Left kidney (tissue), 8 donors: Measurements from ENCODE around the gene TMEM271. TPM values are rescaled to one million over a fixed set of nuclear protein-coding genes. Genes with fewer than 3 reads are reported as not detected.
A peak's percentile ranks its signal among the peaks of the same experiment; 100 is the strongest.

Experiments
- DNase-seq: peaks from one replicate; pipeline ENCODE4 v3.0.0-alpha.2; 2013
- long read RNA-seq, 8 donors: transcript quantifications; one replicate each; lab custom pipeline, GENCODE V29; 2026
- polyA plus RNA-seq: library from polyadenylated mRNA; unstranded; fragments of 120-200 nt; gene quantifications from one replicate; pipeline ENCODE4 v1.2.1, GENCODE V29; 2013; ENCODE audit not compliant: insufficient read length

TMEM271 gene, protein sequence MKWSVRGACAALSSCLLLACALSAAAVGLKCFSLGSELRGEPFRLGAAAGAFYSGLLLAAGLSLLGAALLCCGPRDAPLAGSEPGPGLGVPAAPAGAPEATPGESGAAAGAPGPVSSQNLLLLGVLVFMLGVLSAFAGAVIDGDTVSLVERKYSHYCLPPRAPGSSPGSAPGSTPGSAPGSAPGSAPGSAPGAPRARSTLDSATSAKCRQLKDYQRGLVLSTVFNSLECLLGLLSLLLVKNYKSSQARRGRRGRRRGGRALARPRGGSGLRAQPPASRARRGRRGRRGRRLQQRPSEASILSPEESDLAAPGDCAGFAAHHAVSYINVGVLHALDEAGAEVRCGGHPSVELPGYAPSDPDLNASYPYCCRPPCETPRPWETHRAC
- polyA plus RNA-seq, result not detected
- long read RNA-seq, donor 1, result 0 reads
- long read RNA-seq, donor 2, partial matches to known transcripts, result 0 of 1 reads
- long read RNA-seq, donor 2, other reads (novel, unspliced or antisense), result 0 of 1 reads
- long read RNA-seq, donor 3, result 0 reads
- long read RNA-seq, donor 4, result 0 reads
- long read RNA-seq, donor 5, result 0 reads
- long read RNA-seq, donor 6, result 0 reads
- long read RNA-seq, donor 7, result 0 reads
- long read RNA-seq, donor 8, result 0 reads

DNA sequence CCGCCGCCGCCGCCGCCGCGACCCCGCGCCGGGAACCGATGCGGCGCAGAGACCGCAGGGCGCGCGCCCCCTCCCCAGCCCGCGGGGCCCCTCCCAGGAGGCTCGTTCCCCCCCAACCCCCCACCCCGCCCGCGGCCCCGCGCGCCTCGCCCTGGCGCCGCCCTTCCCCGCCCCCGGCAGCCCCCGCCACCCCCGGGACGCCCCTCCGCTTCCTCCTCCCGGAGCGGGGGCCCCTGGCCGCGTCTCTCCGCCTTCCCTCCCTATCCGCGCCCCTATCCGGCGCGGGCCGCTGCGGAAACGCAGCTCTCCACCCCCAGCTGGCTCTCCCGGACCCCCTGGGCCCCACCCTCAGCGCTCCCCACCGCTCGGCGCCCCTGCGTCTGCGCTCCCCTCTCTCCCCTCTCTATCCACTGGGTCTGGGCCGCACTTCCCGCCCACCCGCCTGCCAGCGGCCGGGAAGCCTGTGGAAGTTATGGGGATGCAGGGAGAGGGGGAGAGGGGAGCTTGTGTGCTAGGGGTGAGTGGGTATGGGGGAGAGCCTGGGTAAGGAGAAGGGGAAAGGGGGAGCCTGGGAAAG lies at the start of gene TMEM271:
Gene TMEM271, minus strand, starts transcription at position 51 of the 577 bp plus-strand sequence. CDS start 233 bp downstream, outside the sequence.
- no peak for DNase-seq

DNA sequence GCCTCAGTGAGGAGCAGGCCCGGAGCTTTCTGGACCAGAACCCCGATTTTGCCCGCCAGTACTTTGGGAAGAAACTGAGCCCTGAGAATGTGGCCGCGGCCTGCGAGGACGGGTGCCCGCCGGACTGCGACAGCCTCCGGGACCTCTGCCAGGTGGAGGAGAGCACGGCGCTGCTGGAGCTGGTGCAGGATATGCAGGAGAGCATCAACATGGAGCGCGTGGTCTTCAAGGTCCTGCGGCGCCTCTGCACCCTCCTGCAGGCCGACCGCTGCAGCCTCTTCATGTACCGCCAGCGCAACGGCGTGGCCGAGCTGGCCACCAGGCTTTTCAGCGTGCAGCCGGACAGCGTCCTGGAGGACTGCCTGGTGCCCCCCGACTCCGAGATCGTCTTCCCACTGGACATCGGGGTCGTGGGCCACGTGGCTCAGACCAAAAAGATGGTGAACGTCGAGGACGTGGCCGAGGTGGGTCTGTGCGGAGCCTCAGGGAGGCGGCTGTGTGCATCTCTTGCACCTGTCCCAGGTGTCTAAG lies 49.6 kb upstream of the TMEM271 start:
- DNase-seq, result no peak

DNA sequence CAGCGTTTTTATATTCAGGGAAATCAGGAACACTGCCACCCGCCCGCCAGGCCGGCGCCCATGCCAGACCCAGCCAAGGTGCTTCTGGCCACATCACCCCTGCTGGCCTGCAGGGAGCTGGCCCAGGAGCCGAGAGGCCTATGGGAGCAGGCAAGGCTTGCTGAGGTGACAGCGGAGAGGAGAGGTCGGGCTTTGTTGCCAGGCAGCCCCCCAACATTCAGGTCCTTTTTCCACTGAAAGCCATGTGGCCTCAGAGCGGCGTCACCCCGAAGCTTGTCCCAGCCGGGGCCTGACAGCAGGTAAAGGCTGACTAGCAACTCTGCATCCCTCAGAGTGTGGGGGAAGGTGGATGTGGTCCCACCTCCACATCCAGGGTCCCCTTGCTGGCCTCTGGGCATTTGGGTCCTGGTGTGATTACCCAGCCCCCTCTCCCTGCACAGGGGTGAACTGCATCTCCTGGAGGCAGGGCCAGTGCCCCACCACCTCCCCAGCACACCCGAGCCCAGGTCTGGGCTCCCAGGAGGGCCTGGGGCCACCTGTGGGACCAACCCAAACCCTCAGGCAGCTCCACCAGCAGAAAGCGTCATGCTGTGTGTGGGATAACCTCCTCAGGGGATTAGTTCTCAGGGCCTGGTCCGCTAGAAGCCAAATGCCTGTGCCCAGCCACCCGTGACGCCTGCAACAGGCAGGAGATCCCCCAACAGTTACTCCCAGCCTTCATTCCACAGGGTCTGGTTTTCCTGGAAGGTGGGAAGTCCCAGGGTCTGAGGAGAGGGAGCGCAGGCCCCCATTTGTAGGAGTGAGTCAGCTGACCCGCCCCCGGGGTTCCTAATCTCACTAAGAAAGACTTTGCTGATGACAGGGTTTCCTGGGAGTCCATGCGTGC lies 48.9 kb upstream of the TMEM271 start, which contains the start of gene PDE6B:
Gene PDE6B, plus strand, starts transcription at position 869 of the 886 bp plus-strand sequence. CDS start 54 bp downstream, outside the sequence.
- peak; percentile 69 for DNase-seq

DNA sequence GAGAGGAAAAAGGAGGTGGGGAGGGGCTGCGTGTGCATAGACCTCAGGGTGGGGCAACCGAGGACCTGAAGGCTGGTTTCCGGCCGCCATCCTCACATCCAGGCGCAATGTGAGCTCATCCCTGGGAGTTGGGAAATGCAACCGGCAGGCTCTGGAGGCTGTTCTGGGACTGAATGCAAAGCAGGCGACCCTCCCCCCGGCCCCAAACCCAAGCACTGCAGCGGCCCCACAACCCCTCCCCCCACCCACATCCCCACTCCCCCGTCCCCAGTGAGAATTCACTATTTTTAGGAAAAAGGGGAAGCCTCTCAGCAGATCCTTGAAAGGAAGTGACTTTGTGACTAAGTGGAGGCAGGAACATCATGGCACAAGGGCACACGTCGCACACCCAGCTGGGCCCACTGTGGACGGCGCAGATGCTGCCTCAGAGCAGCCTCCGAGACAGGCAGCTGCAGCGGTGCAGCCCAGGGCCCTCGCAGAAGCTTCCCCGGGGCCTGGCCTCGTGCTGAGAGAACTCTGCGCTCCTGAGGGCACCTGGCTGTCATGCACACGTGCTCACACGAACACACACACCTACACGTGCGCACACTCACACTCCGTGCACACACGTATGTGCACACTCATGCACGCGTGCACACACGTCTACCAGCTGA lies 47.9 kb upstream of the TMEM271 start:
- no peak for DNase-seq

DNA sequence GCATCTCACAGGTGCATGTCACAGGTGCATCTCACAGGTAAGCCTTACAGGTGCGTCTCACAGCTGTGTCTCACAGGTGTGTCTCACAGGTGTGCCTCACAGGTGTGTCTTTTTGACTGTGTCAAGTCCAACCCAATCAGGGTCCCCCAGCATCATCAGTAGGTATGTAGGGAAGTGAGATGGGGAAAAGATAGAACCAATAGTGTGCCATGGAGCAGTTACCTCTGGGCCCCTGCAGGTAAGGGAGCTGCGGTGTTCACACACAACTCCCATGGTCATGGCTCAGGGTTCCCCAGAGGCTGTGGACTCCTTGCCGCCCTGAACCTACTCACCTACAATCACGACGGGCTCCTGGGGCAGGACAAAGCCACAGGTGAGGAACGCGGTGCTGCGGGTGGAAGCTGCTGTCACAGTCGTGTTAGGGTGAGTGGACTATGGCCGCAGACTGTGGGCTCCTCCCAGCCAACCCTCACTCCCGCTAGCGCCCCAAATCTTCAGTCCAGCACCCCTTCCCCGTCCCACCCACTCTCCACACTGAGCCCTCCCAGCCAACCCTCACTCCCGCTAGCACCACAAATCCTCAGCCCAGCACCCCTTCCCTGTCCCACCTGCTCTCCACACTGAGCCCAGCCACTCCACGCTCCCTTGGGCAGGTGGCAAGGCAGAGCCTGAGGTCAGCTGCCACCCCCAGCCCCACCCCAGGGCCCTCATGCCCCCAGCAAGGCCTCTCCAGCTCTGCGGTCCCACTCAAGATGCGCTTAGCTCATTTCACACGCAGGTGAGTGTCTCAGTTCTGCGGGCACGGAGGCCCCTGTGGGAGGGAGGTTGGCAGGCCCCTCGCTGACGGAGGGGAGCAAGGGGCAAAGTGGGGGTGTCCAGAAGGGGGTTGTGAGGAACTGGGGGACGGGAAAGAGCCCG lies 47.2 kb upstream of the TMEM271 start:
- no peak for DNase-seq

DNA sequence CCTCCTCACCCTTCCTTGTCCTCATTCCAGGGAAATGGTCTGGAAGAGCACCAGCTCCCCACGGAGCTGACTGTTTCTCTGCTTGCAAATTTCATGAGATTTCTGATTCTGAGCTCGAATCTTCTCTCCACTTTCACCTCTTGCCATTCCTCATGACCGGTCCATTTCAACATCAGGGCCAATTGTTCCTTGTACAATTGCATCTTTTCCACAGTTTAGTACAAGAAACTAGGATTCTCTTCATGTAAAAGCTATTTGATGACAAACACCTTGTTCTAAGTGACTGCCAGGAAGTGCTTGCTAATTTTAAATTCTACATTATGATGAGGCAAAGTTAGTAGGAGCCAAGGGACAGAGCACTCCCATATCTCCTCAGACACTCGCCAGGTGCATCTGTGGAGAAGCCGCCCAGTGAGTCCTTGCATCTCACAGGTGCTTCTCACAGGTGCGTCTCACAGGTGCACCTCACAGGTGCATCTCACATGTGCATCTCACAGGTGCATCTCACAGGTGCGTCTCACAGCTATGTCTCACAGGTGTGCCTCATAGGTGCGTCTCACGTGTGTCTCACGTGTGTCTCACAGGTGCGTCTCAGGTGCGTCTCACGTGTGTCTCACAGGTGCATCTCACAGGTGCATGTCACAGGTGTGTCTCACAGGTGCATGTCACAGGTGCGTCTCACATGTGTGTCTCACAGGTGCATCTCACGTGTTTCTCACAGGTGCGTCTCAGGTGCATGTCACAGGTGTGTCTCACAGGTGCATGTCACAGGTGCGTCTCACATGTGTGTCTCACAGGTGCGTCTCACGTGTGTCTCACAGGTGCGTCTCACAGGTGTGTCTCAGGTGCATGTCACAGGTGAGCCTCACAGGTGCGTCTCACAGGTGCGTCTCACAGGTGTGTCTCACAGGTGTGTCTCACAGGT lies 46.2 kb upstream of the TMEM271 start:
- no peak for DNase-seq

DNA sequence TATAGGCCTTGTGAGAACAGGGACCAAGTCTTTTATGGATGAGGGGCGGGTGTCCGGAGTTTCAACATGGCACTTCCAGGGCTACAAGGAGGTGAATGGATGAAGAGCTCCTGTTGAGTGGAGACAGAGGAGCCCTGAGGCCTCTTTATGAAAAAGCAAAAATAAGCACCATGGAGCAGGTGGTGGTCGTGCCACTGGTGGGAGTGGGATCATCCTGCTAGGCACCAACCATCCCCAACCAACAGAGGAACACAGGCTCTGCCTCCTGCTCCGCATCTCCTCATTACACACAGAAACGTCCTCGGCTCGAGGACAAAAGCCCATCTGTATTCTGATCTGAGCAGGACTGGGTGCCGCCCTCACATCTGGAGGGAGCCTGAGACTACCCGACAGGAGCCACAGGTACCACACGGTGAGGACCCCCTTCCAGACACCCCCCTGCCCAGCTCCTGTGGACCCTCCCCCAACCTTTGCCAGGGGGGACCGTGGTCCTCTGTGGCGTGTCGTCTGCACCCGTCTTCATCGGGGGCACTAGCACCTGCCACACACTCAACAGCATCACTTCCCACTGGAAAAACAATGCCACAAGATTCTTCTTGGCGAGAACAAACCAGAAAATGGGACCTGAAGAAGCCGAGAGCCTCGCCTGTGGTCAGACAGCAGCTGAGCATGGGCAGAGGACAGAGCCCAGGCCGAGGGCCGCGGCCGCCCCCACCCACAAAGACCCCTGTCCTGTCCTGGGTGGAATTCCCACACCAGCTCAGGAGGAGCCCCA lies 45.4 kb upstream of the TMEM271 start:
- no peak for DNase-seq

DNA sequence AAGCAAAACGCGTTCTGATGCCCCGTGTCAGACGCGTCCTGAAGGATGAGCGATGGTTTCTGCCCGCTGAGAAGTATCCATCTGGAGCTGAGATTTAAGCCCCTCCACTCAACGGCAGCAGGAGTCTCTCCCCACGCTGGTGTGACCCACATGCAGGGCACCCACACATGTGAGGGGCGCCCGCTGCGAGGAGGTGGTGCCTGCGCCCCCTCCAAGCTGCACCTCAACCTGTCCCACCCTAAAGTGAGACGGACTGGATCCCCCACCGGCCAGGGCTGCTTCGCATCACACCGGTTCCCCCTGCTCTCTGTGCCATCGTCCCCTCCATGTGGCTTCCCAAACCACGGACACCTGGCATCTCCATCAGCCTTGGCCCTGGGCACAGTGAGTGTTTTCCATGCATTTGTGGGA lies 44.8 kb upstream of the TMEM271 start:
- DNase-seq, result no peak

DNA sequence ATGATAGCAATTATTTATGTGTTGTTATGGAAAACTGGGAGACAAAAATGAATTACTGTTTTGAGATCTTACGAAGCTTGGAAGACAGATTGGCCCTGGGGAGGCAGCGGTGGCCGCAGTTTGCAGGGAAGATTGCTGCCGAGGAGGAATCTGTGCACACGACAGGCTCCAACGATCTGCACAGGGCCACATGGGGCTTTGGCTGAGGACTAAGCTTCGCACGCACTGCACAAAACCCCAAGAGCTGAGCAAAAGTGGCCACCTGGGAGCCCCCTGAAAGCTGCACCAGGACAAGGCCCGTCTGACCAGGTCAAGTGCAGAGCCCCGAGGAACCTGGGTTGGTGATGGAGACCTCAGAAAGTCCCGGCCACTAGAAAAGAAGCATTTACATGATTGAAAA lies 44.1 kb upstream of the TMEM271 start:
- no peak for DNase-seq

DNA sequence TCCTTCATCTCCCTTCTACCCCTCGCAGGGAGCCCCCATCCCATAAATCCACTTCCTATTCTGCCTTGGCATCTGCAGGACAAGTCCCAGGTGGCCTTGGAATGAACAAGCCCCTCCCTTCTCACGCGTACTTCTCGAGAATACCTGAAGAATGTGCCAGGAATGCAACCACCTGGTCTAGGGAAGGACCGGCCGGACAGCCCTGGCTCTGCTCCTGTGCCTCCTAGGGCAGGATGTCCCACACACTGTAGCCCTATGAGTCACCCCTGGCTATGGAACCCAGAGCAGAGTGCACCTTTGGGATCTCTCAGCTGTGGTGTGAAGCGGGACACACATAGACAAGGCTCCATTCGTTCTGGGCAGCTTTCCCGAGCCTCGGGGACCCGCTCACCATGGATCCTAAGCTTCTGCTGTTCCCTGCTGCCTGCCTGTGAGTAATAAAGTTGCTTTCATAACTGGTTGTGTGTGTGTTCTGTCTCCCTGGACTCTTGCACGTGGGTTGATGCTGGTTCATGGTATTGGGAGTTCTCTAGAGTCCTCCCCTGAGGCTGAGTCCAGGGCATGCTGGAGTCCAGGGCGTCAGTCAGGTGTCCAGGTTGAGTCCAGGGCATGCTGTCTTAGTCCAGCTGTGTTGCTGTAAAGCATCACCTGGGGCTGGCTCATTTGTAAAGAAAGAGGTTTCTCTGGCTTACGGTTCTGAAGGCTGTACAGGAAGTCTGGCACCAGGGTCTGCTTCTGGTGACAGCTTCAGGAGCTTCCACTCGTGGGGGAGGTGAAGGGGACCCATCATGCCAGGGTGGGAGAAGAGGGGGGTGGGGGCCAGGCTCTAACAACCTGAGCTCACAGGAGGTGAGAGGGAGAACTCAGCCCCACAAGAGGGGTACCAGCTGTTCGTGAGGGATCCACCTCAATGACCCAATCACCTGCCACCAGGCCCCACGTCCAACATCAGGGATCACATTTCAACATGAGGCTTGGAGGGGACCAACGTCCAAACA lies 41.8 kb upstream of the TMEM271 start:
- no peak for DNase-seq

DNA sequence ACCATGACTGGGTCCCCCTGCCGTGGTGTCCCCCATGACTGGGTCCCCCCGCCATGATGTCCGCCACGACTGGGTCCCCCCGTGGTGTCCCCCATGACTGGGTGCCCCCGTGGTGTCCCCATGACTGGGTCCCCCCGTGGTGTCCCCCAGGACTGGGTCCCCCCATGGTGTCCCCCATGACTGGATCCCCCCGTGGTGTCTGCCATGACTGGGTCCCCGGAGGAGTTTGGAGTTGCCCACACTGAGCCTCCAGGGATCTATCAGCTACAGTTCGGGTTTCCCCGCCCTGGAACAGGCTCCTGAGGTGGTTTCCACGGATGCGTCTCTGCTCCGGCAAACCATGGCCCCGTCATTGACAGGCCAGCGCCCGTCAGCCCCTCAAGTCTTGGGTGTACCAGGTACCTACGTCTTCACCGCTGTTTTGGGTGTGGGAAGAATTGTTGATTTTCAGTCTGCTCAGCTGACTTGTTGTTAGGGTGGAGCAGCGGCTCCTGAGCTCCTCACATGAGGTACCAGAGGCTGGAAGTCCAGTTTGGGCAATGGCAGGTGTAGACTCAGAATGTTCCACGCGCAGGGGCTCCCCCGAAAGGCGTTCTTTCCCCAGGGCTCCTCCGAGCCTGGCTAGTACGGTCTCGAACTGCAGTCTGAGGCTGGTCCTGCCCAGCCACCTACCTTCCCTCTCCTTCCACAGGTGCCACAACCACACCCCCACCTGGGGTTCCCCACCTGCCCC lies 41.0 kb upstream of the TMEM271 start:
- no peak for DNase-seq

DNA sequence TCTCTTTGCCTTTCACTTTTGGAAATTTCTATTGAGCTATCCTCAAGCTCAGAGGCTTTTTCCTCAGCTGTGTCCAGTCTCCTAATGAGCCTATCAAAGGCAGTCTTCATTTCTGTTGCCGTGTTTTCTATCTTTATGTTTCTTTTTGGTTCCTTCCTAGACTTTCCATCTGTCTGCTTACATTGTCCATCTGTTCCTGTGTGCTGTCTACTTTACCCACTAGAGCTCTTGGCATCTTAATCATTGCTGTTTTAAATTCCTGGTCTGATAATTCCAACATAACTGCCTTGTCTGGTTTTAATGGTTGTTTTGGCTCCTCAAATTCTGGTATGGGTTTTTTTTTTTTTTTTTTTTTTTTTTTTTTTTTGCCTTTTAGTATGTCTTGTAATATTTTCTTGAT lies 40.0 kb upstream of the TMEM271 start:
- no peak for DNase-seq

DNA sequence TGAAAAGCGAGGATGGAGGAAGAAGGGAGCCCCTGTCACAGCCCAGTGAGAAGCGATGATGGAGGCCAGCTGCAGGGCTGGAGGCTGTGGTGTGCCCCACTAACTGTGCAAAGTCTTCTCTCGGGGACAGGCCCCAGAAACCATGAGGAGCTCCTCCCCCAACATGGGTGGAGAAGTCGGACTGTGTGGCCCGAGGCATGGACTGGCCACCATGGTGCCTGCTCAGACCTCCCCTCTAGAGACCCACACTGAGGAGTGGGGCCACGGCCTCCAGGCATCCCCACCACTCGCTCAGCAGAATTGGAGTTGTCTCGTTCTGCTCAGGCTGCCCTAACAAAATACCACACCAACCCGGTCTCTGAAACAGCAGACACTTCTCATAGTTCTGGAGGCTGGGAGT lies 37.0 kb upstream of the TMEM271 start:
- no peak for DNase-seq

DNA sequence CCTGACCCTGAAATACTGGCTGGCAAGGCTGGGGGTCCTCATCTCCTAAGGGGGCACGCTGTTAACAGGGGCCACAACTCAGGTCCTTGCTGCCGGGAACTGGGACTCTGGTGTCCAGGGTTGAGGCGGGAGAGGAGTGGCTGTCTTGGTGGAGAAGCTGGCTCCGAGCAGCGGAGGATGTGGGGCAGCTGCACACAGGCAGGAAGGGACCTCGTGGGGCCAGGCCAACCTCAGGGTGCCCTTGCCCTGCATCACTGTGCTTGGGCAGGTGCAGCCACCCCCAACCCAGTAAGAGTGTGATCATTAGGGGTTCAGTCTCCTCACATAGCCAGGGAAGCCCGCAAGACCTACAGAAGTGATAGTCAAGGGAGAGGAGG lies 36.6 kb upstream of the TMEM271 start:
- DNase-seq, result no peak

DNA sequence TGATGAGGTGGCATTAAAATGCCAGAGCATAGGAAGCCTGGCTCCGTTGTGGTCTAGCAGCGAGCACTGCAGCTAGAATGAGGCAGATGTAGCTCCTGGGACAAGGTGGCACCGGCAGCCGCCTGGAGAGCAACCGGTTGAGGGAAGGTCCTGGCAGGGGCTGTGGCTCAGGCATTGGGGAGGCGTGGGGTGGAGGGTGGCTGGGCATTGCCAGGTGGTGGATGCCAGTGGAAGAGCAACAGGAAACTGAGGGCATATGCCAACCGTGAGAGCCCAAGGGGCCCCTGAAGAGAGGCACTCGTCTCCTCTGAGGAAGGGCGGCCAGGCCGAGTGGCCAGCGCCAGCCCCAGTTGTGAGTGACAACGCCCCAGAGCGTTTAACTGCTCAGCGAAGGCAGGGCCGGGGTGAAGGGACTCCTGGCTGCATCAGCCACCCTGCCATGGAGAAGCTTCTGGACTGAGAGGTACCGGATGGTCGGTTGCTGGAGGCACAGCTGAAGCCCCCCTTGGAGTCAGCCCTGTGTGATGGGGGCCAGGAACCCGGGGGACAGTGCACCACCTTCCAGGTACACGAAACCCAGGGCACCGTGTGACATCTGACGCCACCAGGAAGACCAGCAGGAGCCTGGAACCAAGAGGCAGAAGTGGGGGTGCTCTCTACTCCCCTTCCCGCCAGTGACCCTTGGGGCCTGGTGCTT lies 36.1 kb upstream of the TMEM271 start:
- DNase-seq, result no peak
